GM12878 (cell line): ENCODE measurements around the gene DHRS12. TPM values are rescaled to one million over a fixed set of nuclear protein-coding genes. Genes with fewer than 3 reads are reported as not detected.

Experiments used
- ATF3 ChIP-seq: IDR thresholded peaks from 2 replicates; pipeline ENCODE4 v1.6.1; 2011; ENCODE audit warnings: low read depth, mild to moderate bottlenecking, low read length, moderate library complexity, borderline replicate concordance; ENCODE audit errors: extremely low read depth
- CHD1 ChIP-seq: IDR thresholded peaks from 2 replicates; pipeline ENCODE4 v1.6.1; 2012; ENCODE audit warnings: low read depth, low read length, improper control_type of control experiment
- CREM ChIP-seq: IDR thresholded peaks from 2 replicates; pipeline ENCODE4 v1.6.1; 2014; ENCODE audit warnings: antibody characterized with exemption, low read depth
- E2F4 ChIP-seq: IDR thresholded peaks from 2 replicates; pipeline ENCODE4 v1.6.1; 2012; ENCODE audit warnings: low read depth, low read length, improper control_type of control experiment
- GATAD2B ChIP-seq: fragments of 450-650 bp; conservative IDR thresholded peaks from 2 replicates; pipeline ENCODE4 v1.6.1; 2017; ENCODE audit warnings: low read depth, mild to moderate bottlenecking, moderate library complexity
- HCFC1 ChIP-seq: fragments of 150-350 bp; IDR thresholded peaks from 2 replicates; pipeline ENCODE4 v1.6.1; 2014; ENCODE audit warnings: low read length
- HDAC2 ChIP-seq: fragments of 200-600 bp; sonication (generic); IDR thresholded peaks from 2 replicates; pipeline ENCODE4 v1.6.1; 2017
- IKZF1 ChIP-seq: fragments of 450-650 bp; conservative IDR thresholded peaks from 2 replicates; pipeline ENCODE4 v1.6.1; 2017; ENCODE audit warnings: antibody characterized with exemption, mild to moderate bottlenecking
- IRF5 ChIP-seq: fragments of 450-650 bp; IDR thresholded peaks from 2 replicates; pipeline ENCODE4 v1.6.1; 2017; ENCODE audit warnings: borderline replicate concordance
- JUND ChIP-seq: IDR thresholded peaks from 2 replicates; pipeline ENCODE4 v1.6.1; 2012; ENCODE audit warnings: low read depth, mild to moderate bottlenecking, low read length, improper control_type of control experiment, moderate library complexity
- KAT2A ChIP-seq: conservative IDR thresholded peaks from 2 replicates; pipeline ENCODE4 v1.6.1; 2011; ENCODE audit warnings: low read depth, low read length; ENCODE audit not compliant: control insufficient read depth
- MAX ChIP-seq: IDR thresholded peaks from 2 replicates; pipeline ENCODE4 v1.6.1; 2012; ENCODE audit warnings: low read depth, low read length, improper control_type of control experiment
- NFYB ChIP-seq: IDR thresholded peaks from 2 replicates; pipeline ENCODE4 v1.6.1; 2011; ENCODE audit warnings: low read depth, mild to moderate bottlenecking, low read length, improper control_type of control experiment, moderate library complexity; ENCODE audit not compliant: insufficient read depth
- NR2C1 ChIP-seq: fragments of 450-650 bp; IDR thresholded peaks from 2 replicates; pipeline ENCODE4 v1.6.1; 2017; ENCODE audit warnings: antibody characterized with exemption, mild to moderate bottlenecking, moderate library complexity
- PAX5 ChIP-seq: IDR thresholded peaks from 2 replicates; pipeline ENCODE4 v1.6.1; 2011; ENCODE audit warnings: low read depth, low read length, borderline replicate concordance
- PBX3 ChIP-seq: IDR thresholded peaks from 2 replicates; pipeline ENCODE4 v1.6.1; 2011; ENCODE audit warnings: mild to moderate bottlenecking, low read depth, low read length, moderate library complexity; ENCODE audit not compliant: insufficient replicate concordance
- RAD51 ChIP-seq: fragments of 450-650 bp; IDR thresholded peaks from 2 replicates; pipeline ENCODE4 v1.6.1; 2016; ENCODE audit warnings: moderate library complexity, mild to moderate bottlenecking, inconsistent platforms
- SMAD1 ChIP-seq: fragments of 450-650 bp; IDR thresholded peaks from 2 replicates; pipeline ENCODE4 v1.6.1; 2018; ENCODE audit warnings: mild to moderate bottlenecking, low read depth; ENCODE audit not compliant: partially characterized antibody
- SP1 ChIP-seq: IDR thresholded peaks from one replicate; pipeline ENCODE4 v1.6.1; 2011; ENCODE audit warnings: low read depth, low read length
- SPI1 ChIP-seq: IDR thresholded peaks from 2 replicates; pipeline ENCODE4 v1.6.1; 2011; ENCODE audit warnings: low read depth, mild to moderate bottlenecking, low read length, moderate library complexity, borderline replicate concordance; ENCODE audit not compliant: insufficient read depth
- SREBF1 ChIP-seq: IDR thresholded peaks from 2 replicates; pipeline ENCODE4 v1.6.1; 2012; ENCODE audit warnings: mild to moderate bottlenecking, low read length
- SREBF2 ChIP-seq: IDR thresholded peaks from 2 replicates; pipeline ENCODE4 v1.6.1; 2012; ENCODE audit warnings: mild to moderate bottlenecking, low read length
- SRF ChIP-seq, 2 experiments: IDR thresholded peaks; 2 replicates each; pipeline ENCODE4 v1.6.1; 2011; ENCODE audit warnings: low read depth in 2 of 2, low read length in 2 of 2, mild to moderate bottlenecking in 1 of 2, moderate library complexity in 1 of 2
- STAT1 ChIP-seq: fragments of 450-650 bp; conservative IDR thresholded peaks from 2 replicates; pipeline ENCODE4 v1.6.1; 2014; ENCODE audit warnings: antibody characterized with exemption, mild to moderate bottlenecking
- STAT3 ChIP-seq: IDR thresholded peaks from 2 replicates; pipeline ENCODE4 v1.6.1; 2011; ENCODE audit warnings: low read depth, low read length, improper control_type of control experiment
- SUZ12 ChIP-seq: fragments of 200-600 bp; sonication (generic); IDR thresholded peaks from one replicate; pipeline ENCODE4 v1.6.1; 2018; ENCODE audit warnings: antibody characterized with exemption, mild to moderate bottlenecking; ENCODE audit not compliant: unreplicated experiment
- ZBED1 ChIP-seq: IDR thresholded peaks from 2 replicates; pipeline ENCODE4 v1.6.1; 2016; ENCODE audit warnings: borderline replicate concordance
- ZNF24 ChIP-seq: fragments of 450-650 bp; IDR thresholded peaks from 2 replicates; pipeline ENCODE4 v1.6.1; 2017; ENCODE audit warnings: antibody characterized with exemption, mild to moderate bottlenecking
- ZSCAN29 ChIP-seq: fragments of 450-650 bp; IDR thresholded peaks from 2 replicates; pipeline ENCODE4 v1.6.1; 2017; ENCODE audit warnings: mild to moderate bottlenecking, moderate library complexity
- polyA plus RNA-seq, 11 experiments: library from polyadenylated mRNA; depleted of rRNA in 4 of 11; unstranded in 6 of 11; stranded (reverse) in 5 of 11; fragments of >200 nt; fragmentation: Nextera tagmentation in 4 of 11; fragmentation: Illumina TruSeq in 1 of 11; extraction: Ambion mirVana in 4 of 11; extraction: Trizol in 1 of 11; gene quantifications; 1 replicate in 1 of 11; 2 replicates in 10 of 11; pipeline versions ENCODE4 v1.2.1 to v1.2.3, GENCODE V29; 2011 to 2016; ENCODE audit warnings: inconsistent platforms in 2 of 11, missing spikeins in 2 of 11, low read depth in 1 of 11
- total RNA-seq, 4 experiments: library from RNA; depleted of rRNA in 3 of 4; stranded (reverse); fragments of >200 nt in 3 of 4; fragmentation: Illumina TruSeq in 1 of 4; extraction: Trizol in 1 of 4; gene quantifications; 2 replicates each; pipeline versions ENCODE4 v1.2.1 to v1.2.3, GENCODE V29; 2013 to 2021

Gene DHRS12
- total and polyA plus RNA-seq, 10 of the 15 experiments (the other 5 are each of a cell fraction or from before 2014, with no cell fraction given): 2.9 to 11.3 (median 8.2) TPM

GRCh38 chr13:51803422-51804294 is at the start of gene DHRS12 (continued):
- TF ChIP-seq E2F4 (no peak), IRF5 (no peak), MAX (peak; percentile 31), SP1 (peak; percentile 41), CHD1 (no peak), STAT1 (no peak; the same call in 1 of the 2 replicates), SMAD1 (no peak), SUZ12 (no peak), ZNF24 (peak; percentile 52; the same call in 1 of the 2 replicates), HCFC1 (no peak), CREM (peak; percentile 69), NR2C1 (peak; percentile 26; the same call in 1 of the 2 replicates), ZSCAN29 (peak; percentile 51; the same call in 1 of the 2 replicates), STAT3 (no peak), ATF3 (no peak; the same call in 1 of the 2 replicates), PBX3 (no peak), KAT2A (no peak), GATAD2B (peak; percentile 92), RAD51 (peak; percentile 55), NFYB (no peak), ZBED1 (no peak), SPI1 (no peak), PAX5 (no peak), SREBF2 (no peak), SREBF1 (no peak), JUND (no peak), IKZF1 (peak; percentile 92), HDAC2 (no peak), SRF (IDR thresholded peaks at IDR 0.05; ENCODE audit: low read depth in 2 of 2, low read length in 2 of 2) (no peak)
